ENCODE measurements around the gene TLCD2. TPM values are rescaled to one million over a fixed set of nuclear protein-coding genes. Genes with fewer than 3 reads are reported as not detected.
"Not testable (repeated sequence)": the region's sequence is repeated elsewhere in the genome, so short reads cannot be mapped to it uniquely, and the experiment has no call there.

The TLCD2 gene
- total and polyA plus RNA-seq, 2 experiments from 2014 or later = 0.70 to 1.4 TPM

DNA sequence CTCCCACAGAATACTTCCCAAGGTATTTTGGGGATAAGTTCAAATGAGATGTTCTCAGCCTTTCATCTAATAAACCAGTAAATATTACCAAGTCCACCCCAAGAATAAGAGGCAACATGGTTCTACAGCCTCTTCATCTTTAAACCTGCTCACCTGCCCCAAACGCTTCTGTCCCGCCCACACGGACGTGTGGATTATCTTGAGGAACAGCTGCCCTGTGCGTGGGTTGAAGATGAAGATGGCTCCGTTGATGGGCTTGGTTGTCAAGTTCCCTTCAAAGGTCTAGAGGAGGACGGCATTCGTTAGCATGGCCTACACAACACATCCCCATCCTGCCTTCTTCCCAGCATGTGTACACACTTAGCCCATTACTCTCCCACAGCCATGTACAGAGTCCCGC, 52.1 kb downstream of the TLCD2 start (continued):
- TF ChIP-seq, protein P1, sequence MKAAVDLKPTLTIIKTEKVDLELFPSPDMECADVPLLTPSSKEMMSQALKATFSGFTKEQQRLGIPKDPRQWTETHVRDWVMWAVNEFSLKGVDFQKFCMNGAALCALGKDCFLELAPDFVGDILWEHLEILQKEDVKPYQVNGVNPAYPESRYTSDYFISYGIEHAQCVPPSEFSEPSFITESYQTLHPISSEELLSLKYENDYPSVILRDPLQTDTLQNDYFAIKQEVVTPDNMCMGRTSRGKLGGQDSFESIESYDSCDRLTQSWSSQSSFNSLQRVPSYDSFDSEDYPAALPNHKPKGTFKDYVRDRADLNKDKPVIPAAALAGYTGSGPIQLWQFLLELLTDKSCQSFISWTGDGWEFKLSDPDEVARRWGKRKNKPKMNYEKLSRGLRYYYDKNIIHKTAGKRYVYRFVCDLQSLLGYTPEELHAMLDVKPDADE (IDR thresholded peaks at IDR 0.05) = no peak
- TF ChIP-seq CTCF (conservative IDR thresholded peaks at IDR 0.05; ENCODE audit: low read depth in 2 of 2) = no peak
- no peak for TF ChIP-seq STAT1 (IDR thresholded peaks at IDR 0.05; ENCODE audit: unreplicated experiment)
- no peak for TF ChIP-seq POLR2AphosphoS5 (IDR thresholded peaks at IDR 0.05; ENCODE audit: low read depth)
- TF ChIP-seq, protein P2, sequence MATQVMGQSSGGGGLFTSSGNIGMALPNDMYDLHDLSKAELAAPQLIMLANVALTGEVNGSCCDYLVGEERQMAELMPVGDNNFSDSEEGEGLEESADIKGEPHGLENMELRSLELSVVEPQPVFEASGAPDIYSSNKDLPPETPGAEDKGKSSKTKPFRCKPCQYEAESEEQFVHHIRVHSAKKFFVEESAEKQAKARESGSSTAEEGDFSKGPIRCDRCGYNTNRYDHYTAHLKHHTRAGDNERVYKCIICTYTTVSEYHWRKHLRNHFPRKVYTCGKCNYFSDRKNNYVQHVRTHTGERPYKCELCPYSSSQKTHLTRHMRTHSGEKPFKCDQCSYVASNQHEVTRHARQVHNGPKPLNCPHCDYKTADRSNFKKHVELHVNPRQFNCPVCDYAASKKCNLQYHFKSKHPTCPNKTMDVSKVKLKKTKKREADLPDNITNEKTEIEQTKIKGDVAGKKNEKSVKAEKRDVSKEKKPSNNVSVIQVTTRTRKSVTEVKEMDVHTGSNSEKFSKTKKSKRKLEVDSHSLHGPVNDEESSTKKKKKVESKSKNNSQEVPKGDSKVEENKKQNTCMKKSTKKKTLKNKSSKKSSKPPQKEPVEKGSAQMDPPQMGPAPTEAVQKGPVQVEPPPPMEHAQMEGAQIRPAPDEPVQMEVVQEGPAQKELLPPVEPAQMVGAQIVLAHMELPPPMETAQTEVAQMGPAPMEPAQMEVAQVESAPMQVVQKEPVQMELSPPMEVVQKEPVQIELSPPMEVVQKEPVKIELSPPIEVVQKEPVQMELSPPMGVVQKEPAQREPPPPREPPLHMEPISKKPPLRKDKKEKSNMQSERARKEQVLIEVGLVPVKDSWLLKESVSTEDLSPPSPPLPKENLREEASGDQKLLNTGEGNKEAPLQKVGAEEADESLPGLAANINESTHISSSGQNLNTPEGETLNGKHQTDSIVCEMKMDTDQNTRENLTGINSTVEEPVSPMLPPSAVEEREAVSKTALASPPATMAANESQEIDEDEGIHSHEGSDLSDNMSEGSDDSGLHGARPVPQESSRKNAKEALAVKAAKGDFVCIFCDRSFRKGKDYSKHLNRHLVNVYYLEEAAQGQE (IDR thresholded peaks at IDR 0.05; ENCODE audit: unreplicated experiment) = no peak
- TF ChIP-seq CREB1 (CRISPR knock-in tag; IDR thresholded peaks at IDR 0.05; ENCODE audit: low read depth) = no peak

DNA sequence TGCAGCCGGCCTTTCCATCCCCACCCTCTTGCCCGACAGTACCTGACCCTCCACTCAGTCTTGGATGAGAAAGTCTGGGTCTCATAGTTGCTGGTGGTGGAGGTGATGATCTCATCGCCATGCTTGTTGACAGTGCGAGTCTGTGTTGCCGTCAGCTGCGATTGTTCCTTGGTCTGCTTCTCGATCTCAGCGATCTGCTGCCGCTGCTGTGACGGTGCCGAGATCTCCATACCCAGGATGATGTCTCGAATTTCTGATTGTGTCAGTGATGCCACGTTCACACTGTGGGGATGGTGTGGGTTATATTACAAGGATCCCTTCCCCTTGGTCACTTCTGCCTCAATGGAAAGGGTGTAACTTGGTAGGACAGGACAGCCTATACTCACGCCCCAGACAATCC, 56.4 kb downstream of the TLCD2 start:
- Histone ChIP-seq H3K4me2 (no peak overlapping the region), H3K9me2 (ENCODE audit: insufficient read depth) (no peaks in the 10 kb centered on the region), H3K79me2 (replicated peaks; ENCODE audit: insufficient read depth) (no peaks in the 10 kb centered on the region), H4K20me1 (replicated peaks; ENCODE audit: insufficient read depth) (peaks cover 20% of the 10 kb centered on the region), H3K27ac (ENCODE audit: low read depth) (no peak overlapping the region), H3K4me3 (no peak overlapping the region), H3F3A (replicated peaks; ENCODE audit: low read depth) (peaks cover 47% of the 10 kb centered on the region), H3K36me3 (ENCODE audit: insufficient read depth) (peaks cover 71% of the 10 kb centered on the region), H3K27me3 (ENCODE audit: insufficient read depth) (no peaks in the 10 kb centered on the region), H2AFZ (no peak overlapping the region), H3K4me1 (ENCODE audit: insufficient read depth) (peaks cover 5% of the 10 kb centered on the region; the same call in 1 of the 2 replicates)
- DNase-seq (ENCODE audit: low spot score) (no peak), ATAC-seq (no peak)
- H3K4me3 Mint-ChIP-seq = no peak overlapping the region
- peaks cover 81% of the 10 kb centered on the region for H3K36me3 Mint-ChIP-seq (ENCODE audit: low read depth)
- H3K27ac Mint-ChIP-seq = no peak overlapping the region
- H3K27me3 Mint-ChIP-seq (ENCODE audit: insufficient read depth, low read depth, poor library complexity) = peaks cover 9% of the 10 kb centered on the region
- no peaks in the 10 kb centered on the region for H3K9me3 Mint-ChIP-seq
- TF ChIP-seq JUNB (IDR thresholded peaks at IDR 0.05; ENCODE audit: unreplicated experiment) (no peak), ZNF114 (CRISPR knock-in tag; IDR thresholded peaks at IDR 0.05) (no peak)
- H3K4me1 Mint-ChIP-seq = no peaks in the 10 kb centered on the region

- not testable (repeated sequence) for H3K4me3 Mint-ChIP-seq; ATAC-seq; H3K4me3 ChIP-seq; DNase-seq (ENCODE audit: low spot score); H3K79me2 ChIP-seq (replicated peaks; ENCODE audit: insufficient read depth); H3K9me2 ChIP-seq (ENCODE audit: insufficient read depth); H3K4me2 ChIP-seq; H3K27ac Mint-ChIP-seq; H2AFZ ChIP-seq; H3K4me1 ChIP-seq (ENCODE audit: insufficient read depth); H3K4me1 Mint-ChIP-seq; H3K9me3 Mint-ChIP-seq; H3K27me3 ChIP-seq (ENCODE audit: insufficient read depth); H3K27ac ChIP-seq (ENCODE audit: low read depth)
- Mint-ChIP-seq H3K36me3 (ENCODE audit: low read depth) (peaks cover 72% of the 10 kb centered on the region), H3K27me3 (ENCODE audit: insufficient read depth, low read depth, poor library complexity) (peaks cover 12% of the 10 kb centered on the region)
- Histone ChIP-seq H3F3A (replicated peaks; ENCODE audit: low read depth) (peaks cover 53% of the 10 kb centered on the region), H3K36me3 (ENCODE audit: insufficient read depth) (peaks cover 62% of the 10 kb centered on the region), H4K20me1 (replicated peaks; ENCODE audit: insufficient read depth) (peaks cover 16% of the 10 kb centered on the region)
These were observed 57.4 kb downstream of the TLCD2 start for GRCh38 chr17:1652794-1653193.

MicroRNAs encoded within 50 kb of the gene (microRNA counts, 767-probe panel; counts per million panel counts)
- not detected for microRNA hsa-miR-22-3p

Other genes starting within 250 kb of the TLCD2 start
- gene MYO1C, start 217.7 kb downstream of the TLCD2 start, total RNA-seq (2014; rRNA removed; shearing (Covaris generic)) = 35.2 and 57.1 TPM in 2 replicates
- gene MYO1C, start 217.7 kb downstream of the TLCD2 start, polyA plus RNA-seq (2016; fragmentation: Nextera tagmentation; extraction: Ambion mirVana) = 12.3 and 13.9 TPM in 2 replicates
- 22.5 and 29.7 TPM in 2 replicates for gene INPP5K, start 193.8 kb downstream of the TLCD2 start, total RNA-seq (2014; rRNA removed; shearing (Covaris generic))
- gene INPP5K, start 193.8 kb downstream of the TLCD2 start, polyA plus RNA-seq (2016; fragmentation: Nextera tagmentation; extraction: Ambion mirVana) = 8.4 TPM in 2 replicates
- 24.2 and 28.1 TPM in 2 replicates for gene PITPNA, start 147.6 kb downstream of the TLCD2 start, total RNA-seq (2014; rRNA removed; shearing (Covaris generic))
- 13.0 and 14.2 TPM in 2 replicates for gene PITPNA, start 147.6 kb downstream of the TLCD2 start, polyA plus RNA-seq (2016; fragmentation: Nextera tagmentation; extraction: Ambion mirVana)
- 7.1 and 9.8 TPM in 2 replicates for gene SLC43A2, start 81.5 kb downstream of the TLCD2 start, total RNA-seq (2014; rRNA removed; shearing (Covaris generic))
- 2.2 and 2.5 TPM in 2 replicates for gene SLC43A2, start 81.5 kb downstream of the TLCD2 start, polyA plus RNA-seq (2016; fragmentation: Nextera tagmentation; extraction: Ambion mirVana)
- 1.0 and 1.6 TPM in 2 replicates for gene SCARF1, start 64.6 kb downstream of the TLCD2 start, total RNA-seq (2014; rRNA removed; shearing (Covaris generic))
- 0.63 and 0.76 TPM in 2 replicates for gene SCARF1, start 64.6 kb downstream of the TLCD2 start, polyA plus RNA-seq (2016; fragmentation: Nextera tagmentation; extraction: Ambion mirVana)
- 9.2 and 17.4 TPM in 2 replicates for gene RILP, start 60.5 kb downstream of the TLCD2 start, total RNA-seq (2014; rRNA removed; shearing (Covaris generic))
- 8.6 and 10.8 TPM in 2 replicates for gene RILP, start 60.5 kb downstream of the TLCD2 start, polyA plus RNA-seq (2016; fragmentation: Nextera tagmentation; extraction: Ambion mirVana)
- gene PRPF8, start 25.5 kb downstream of the TLCD2 start, total RNA-seq (2014; rRNA removed; shearing (Covaris generic)) = 231 and 246 TPM in 2 replicates
- gene PRPF8, start 25.5 kb downstream of the TLCD2 start, polyA plus RNA-seq (2016; fragmentation: Nextera tagmentation; extraction: Ambion mirVana) = 175 and 178 TPM in 2 replicates
- 14.5 and 17.6 TPM in 2 replicates for gene WDR81, start 14.3 kb upstream of the TLCD2 start, total RNA-seq (2014; rRNA removed; shearing (Covaris generic))
- 3.5 and 3.7 TPM in 2 replicates for gene WDR81, start 14.3 kb upstream of the TLCD2 start, polyA plus RNA-seq (2016; fragmentation: Nextera tagmentation; extraction: Ambion mirVana)
- gene SERPINF2, start 32.5 kb upstream of the TLCD2 start, total RNA-seq (2014; rRNA removed; shearing (Covaris generic)) = 0.47 and 0.66 TPM in 2 replicates
- 1.2 and 1.5 TPM in 2 replicates for gene SERPINF2, start 32.5 kb upstream of the TLCD2 start, polyA plus RNA-seq (2016; fragmentation: Nextera tagmentation; extraction: Ambion mirVana)
- gene SERPINF1, start 51.7 kb upstream of the TLCD2 start, total RNA-seq (2014; rRNA removed; shearing (Covaris generic)) = 40.7 and 41.4 TPM in 2 replicates
- gene SERPINF1, start 51.7 kb upstream of the TLCD2 start, polyA plus RNA-seq (2016; fragmentation: Nextera tagmentation; extraction: Ambion mirVana) = 22.1 and 24.4 TPM in 2 replicates
- 18.4 and 21.9 TPM in 2 replicates for gene SMYD4, start 119.5 kb upstream of the TLCD2 start, total RNA-seq (2014; rRNA removed; shearing (Covaris generic))
- gene SMYD4, start 119.5 kb upstream of the TLCD2 start, polyA plus RNA-seq (2016; fragmentation: Nextera tagmentation; extraction: Ambion mirVana) = 14.8 and 17.0 TPM in 2 replicates
- 42.5 and 52.1 TPM in 2 replicates for gene RPA1, start 119.6 kb upstream of the TLCD2 start, total RNA-seq (2014; rRNA removed; shearing (Covaris generic))
- gene RPA1, start 119.6 kb upstream of the TLCD2 start, polyA plus RNA-seq (2016; fragmentation: Nextera tagmentation; extraction: Ambion mirVana) = 26.7 and 33.7 TPM in 2 replicates

Data from GM23338 (cell line).